Measurements from ENCODE around the gene RMRP.
"Not testable (repeated sequence)": the region's sequence is repeated elsewhere in the genome, so short reads cannot be mapped to it uniquely, and the experiment has no call there.

Gene RMRP

GRCh38 chr9:35664531-35665470, 7.0 kb upstream of the RMRP start, which contains the start of gene ARHGEF39:
Gene ARHGEF39, minus strand, starts transcription at chr9:35665195. Its CDS starts 26 bp downstream, at chr9:35665169.
- peak; percentile 92 for DNase-seq (ENCODE audit: low spot score)

DNA sequence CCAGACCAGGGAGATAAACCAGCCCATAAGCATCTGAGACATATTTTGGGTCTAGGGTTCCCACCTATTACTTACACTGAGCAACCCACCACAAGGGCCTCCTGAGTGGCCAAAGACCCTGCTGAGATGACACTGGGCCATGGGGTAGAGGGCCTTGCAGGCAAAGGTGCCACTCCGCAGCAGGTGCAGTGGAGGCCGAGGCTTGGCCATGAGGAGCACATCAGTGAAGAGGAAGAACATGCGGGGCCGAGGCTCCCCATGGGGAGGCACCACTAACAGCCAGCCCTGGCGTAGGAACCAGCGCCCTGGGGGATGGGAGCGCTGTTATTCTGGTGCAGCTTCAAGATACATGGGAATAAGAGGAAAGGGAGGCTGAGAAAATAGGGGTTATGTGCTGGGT, 4.6 kb upstream of the RMRP start:
- no peak for DNase-seq (ENCODE audit: low spot score)

DNA sequence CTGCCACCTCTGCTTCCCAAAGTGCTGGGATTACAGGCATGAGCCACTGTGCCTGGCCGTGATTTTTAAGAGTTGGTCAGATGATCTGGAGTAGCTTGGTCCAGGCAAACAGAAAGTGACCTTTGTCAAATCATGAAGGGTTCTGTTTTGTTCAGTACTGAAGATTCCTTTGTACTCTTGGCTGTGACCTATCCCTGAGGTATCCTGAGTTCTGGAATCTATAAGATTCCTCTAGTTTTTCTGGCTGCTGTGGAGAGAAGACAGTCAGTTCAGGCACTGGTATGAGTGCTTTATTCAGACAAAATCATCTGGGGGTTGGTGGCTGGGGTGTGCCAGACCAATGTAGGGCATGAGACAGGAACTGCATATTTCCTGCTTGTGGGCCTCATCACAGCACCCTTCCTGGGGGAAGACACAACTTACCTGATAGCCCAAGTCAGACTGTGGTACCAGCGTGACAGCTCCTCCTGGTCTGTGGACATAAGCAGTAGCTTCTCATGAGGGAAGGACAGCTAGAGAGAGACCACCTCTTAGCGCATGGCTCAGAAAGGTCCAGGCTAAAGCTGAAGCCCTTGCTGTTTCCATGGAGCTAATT, 4.0 kb upstream of the RMRP start:
- no peak for DNase-seq (ENCODE audit: low spot score)

- no peak for DNase-seq (ENCODE audit: low spot score)
These were observed 3.2 kb upstream of the RMRP start for GRCh38 chr9:35660966-35661415.

- DNase-seq (ENCODE audit: low spot score): no peak
These were observed 1.5 kb upstream of the RMRP start for GRCh38 chr9:35659340-35659739.

- no peak for DNase-seq (ENCODE audit: low spot score)
These were observed 1.1 kb upstream of the RMRP start for GRCh38 chr9:35658968-35659220.

DNA sequence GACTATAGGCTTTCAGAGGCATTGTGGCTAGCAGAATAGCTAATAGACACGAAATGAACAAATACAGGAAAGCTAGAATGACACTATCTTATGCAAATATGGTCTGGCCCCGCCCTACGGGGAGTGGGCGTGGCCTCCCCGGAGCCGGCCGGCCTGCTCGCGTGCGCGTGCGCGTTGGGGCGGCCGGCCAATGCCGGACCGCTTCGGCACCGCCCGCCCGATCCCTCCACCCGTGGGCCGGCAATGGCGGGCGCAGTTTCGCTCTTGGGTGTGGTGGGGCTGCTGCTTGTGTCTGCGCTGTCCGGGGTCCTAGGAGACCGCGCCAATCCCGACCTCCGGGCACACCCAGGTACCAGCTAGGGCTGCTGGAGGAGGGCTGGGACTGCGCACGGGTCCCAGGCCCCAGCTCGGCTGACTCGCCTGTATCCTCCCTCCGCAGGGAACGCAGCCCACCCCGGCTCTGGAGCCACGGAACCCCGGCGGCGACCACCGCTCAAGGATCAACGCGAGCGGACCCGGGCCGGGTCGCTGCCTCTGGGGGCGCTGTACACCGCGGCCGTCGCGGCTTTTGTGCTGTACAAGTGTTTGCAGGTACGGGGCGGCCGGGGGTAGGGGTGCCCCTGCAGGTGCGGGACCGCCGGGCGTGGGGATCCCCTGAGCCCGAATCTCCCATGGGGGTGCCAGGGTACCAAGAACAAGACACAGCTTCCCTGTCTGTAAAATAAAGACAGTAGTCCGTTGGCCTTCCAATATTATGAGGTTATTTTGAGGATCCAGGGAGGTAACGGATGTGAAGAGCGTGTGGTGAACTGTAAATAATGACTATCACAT, 533 bp upstream of the RMRP start, which contains the start of gene CCDC107:
Gene CCDC107, plus strand, starts transcription at position 156 of the 831 bp plus-strand sequence. Its CDS starts 88 bp downstream, at position 244.
- peak; percentile 93 for DNase-seq (ENCODE audit: low spot score)

DNA sequence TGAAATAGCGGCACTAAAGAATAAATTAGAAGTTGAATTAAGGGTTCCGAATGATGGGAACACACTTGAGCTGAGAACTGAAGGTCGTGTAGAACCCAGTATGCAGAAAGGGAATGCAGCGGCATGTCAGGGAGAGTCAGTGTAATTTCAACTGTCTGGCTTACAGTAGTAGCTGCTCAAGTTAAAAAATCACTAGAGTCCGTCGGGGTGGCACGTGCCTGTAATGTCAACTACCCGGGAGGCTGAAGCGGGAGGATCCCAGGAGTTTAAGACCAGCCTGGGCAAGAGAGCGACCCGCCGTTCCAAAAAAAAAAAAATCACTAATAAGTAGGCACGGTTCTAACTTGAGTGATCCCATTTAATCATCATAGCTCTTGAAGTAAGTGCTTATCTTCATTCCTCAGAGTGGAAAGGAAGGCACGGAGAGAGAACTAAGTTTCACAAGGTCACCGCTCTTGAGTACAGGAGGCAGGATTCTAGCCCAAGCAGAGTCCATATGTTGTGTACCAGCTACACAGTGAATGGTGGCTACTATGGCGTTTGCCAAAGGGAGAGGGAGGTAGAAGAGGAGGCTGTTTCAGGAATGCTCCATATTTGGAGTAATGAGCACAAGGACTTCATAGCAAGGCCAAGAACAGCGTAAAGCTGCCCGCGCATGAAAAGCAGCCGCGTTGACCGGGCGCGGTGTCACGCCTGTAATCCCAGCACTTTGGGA, 831 bp downstream of the RMRP start:
- DNase-seq (ENCODE audit: low spot score): no peak

- no peak for DNase-seq (ENCODE audit: low spot score)
These were observed 1.5 kb downstream of the RMRP start for GRCh38 chr9:35656348-35656747.

GRCh38 chr9:35653611-35654010, 4.2 kb downstream of the RMRP start:
- no peak for DNase-seq (ENCODE audit: low spot score)

- no peak for DNase-seq (ENCODE audit: low spot score)
These were observed 5.0 kb downstream of the RMRP start for GRCh38 chr9:35652829-35653209.

- DNase-seq (ENCODE audit: low spot score): no peak
These were observed 5.6 kb downstream of the RMRP start for GRCh38 chr9:35651956-35652828.

DNA sequence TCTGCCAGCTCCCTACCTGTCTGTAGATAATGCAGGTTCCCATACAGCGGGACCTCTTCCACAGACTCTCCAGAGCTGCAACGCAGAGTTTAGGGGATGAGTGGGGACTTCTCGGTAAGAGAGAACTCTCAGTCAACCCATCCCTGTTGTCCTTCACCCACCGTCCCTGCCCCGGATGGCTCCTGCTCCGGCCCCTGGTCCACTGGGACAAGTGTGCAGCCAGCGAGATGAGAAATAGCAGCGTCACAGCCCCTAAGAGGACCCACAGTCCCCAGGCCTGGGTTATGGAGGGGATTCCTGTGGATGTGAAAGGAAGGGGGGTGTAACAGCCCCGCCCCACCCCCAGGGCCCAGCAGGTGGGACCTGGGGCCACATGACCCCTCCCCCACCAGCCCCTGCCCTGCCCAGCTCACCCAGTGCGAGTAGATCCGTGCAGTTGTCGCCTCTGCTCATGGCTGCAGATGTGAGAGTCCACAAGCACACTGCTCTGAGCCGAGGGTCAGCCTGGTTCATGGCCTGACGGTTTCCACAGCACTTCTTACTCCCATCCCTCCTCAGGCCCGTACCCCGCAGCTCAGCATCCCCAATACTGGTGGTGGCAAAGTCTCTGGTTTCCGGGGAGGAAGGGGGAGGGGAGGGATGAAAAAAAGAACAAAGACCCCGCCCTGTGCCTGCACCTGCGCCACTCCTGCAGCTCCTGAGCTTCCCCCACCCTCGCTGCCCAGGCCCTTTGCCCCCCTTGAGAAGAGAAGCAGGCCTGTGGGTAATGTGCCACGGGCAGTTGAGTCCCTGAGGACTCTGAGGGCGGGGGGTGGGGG, 7.3 kb downstream of the RMRP start, which contains the start of gene SIT1:
Gene SIT1, minus strand, starts transcription at position 591 of the 818 bp plus-strand sequence. Its CDS starts 78 bp downstream, at position 513.
- DNase-seq (ENCODE audit: low spot score): no peak

GRCh38 chr9:35649431-35650340, 8.1 kb downstream of the RMRP start:
- no peak for DNase-seq (ENCODE audit: low spot score)

GRCh38 chr9:35646533-35647265, 11.1 kb downstream of the RMRP start:
- peak; percentile 95 for DNase-seq (ENCODE audit: low spot score)

- peak; percentile 73 for DNase-seq (ENCODE audit: low spot score)
These were observed 11.7 kb downstream of the RMRP start for GRCh38 chr9:35646153-35646532.

DNA sequence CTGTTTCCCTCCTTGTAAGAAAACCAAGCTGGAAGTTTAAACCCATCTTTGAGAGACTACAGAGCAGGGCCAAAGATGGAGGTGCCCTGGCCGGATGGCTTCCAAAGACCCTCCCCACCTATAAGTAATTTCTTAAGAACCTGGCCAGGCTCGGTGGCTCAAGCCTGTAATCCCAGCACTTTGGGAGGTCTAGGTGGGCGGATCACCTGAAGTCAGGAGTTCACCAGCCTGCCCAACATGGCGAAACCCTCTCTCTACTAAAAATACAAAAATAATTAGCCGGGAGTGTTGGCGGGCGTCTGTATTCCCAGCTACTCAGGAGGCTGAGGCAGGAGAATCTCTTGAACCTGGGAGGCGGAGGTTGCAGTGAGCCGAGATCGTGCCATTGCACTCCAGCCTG, 12.1 kb downstream of the RMRP start:
- not testable (repeated sequence) for DNase-seq (ENCODE audit: low spot score)

DNA sequence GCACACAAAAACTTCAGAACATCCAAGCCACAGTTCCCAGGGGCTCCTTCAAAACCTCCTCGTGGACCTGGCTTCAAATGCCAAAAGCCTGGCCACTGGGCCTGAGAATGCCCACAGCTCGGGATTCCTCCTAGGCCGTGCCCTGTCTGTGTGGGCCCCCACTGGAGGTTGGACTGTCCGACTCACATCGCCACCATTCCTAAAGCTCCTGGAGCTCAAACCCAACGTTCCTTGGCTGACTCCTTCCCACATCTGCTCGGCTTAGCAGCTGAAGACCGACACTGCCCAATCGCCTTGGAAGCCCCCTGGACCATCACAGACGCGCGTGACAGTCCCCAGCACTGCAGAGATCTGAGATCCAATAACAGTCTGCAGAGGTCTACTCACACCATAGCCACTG, 14.8 kb downstream of the RMRP start:
- no peak for DNase-seq (ENCODE audit: low spot score)

Measured in ecto neural progenitor cell (in vitro differentiated cells).